Neural progenitor cell (in vitro differentiated cells): ENCODE measurements around the gene ASCL3.

Experiments used
- EZH2 ChIP-seq: fragments of 200-600 bp; sonication (generic); IDR thresholded peaks from 2 replicates; pipeline ENCODE4 v1.6.1; 2017; ENCODE audit warnings: antibody characterized with exemption, mild to moderate bottlenecking, moderate library complexity
- EZH2phosphoT487 ChIP-seq: fragments of 200-600 bp; sonication (generic); IDR thresholded peaks from 2 replicates; pipeline ENCODE4 v1.6.1; 2017; ENCODE audit warnings: antibody characterized with exemption
- TF ChIP-seq, protein P1 (sequence below): fragments of 200-600 bp; sonication (generic); IDR thresholded peaks from 2 replicates; pipeline ENCODE4 v1.5.1; 2017; ENCODE audit warnings: antibody characterized with exemption, mild to moderate bottlenecking

GRCh38 chr11:8937659-8938058 is 5.2 kb downstream of the ASCL3 start:
- TF ChIP-seq, protein P1, sequence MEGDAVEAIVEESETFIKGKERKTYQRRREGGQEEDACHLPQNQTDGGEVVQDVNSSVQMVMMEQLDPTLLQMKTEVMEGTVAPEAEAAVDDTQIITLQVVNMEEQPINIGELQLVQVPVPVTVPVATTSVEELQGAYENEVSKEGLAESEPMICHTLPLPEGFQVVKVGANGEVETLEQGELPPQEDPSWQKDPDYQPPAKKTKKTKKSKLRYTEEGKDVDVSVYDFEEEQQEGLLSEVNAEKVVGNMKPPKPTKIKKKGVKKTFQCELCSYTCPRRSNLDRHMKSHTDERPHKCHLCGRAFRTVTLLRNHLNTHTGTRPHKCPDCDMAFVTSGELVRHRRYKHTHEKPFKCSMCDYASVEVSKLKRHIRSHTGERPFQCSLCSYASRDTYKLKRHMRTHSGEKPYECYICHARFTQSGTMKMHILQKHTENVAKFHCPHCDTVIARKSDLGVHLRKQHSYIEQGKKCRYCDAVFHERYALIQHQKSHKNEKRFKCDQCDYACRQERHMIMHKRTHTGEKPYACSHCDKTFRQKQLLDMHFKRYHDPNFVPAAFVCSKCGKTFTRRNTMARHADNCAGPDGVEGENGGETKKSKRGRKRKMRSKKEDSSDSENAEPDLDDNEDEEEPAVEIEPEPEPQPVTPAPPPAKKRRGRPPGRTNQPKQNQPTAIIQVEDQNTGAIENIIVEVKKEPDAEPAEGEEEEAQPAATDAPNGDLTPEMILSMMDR, result no peak
- TF ChIP-seq EZH2, result no peak
- TF ChIP-seq EZH2phosphoT487, result no peak
